ENCODE data around the gene VTI1A.
A peak's percentile ranks its signal among the peaks of the same experiment; 100 is the strongest.
"Not testable (repeated sequence)": the region's sequence is repeated elsewhere in the genome, so short reads cannot be mapped to it uniquely, and the experiment has no call there.

VTI1A gene

DNA sequence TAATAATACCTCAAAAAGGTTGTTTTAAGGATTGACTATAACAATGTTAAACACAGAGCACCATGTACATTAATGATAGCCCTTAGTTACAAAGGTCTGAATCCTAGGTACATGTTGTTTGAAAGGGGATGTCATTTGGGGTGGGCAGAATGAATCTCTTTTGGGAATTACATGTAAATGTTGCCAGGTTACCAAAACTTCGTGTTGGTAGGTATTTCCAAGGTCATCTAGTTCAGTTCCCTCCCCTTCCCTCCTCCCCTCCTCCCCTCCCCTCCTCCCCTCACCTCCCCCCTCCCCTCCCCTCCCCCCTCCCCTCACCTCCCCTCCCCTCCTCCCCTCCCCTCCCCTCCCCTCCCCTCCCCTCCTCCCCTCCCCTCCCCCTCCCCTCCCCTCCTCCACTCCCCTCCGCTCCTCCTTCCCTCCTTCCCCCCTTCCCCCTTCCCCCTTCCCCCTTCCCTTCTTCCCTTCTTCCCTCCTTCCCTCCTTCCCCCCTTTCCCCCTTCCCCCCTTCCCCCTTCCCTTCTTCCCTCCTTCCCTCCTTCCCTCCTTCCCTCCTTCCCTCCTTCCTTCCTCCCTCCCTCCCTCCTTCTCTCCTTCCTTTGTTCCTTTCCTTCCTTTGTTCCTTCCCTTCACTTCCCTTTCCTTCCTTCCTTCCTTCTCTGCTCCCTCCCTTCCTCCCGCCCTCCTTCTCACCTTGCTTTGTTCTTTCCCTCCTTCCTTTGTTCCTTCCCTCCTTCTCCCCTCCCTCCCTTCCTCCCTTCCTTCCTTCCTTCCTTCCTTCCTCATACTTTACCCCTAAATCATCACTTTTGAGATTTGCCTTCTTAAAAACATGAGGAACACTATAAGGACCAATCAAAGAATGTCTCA, 8.1 kb downstream of the VTI1A start:
- no peak for DNase-seq (ENCODE audit: low spot score)

DNA sequence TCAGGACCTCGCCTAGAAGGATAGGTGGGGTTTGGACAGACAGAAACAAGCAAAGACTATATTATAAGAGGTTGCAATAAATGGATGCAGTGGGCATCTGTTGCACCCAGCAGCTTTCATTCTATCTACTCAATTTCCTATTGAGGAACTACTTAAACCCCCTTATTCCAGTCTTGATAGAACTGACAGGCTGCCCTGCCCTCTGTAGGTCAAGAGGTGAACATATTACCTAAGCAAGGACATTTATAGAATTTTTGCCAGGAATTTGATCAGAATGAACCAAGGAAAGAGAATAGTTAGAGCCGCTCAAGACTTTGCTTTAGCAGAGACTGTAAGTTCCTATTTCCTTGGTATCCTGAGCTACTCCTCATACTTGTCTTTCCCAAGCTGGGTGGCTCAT, 9.5 kb downstream of the VTI1A start:
- DNase-seq (ENCODE audit: low spot score) = peak; percentile 20

DNA sequence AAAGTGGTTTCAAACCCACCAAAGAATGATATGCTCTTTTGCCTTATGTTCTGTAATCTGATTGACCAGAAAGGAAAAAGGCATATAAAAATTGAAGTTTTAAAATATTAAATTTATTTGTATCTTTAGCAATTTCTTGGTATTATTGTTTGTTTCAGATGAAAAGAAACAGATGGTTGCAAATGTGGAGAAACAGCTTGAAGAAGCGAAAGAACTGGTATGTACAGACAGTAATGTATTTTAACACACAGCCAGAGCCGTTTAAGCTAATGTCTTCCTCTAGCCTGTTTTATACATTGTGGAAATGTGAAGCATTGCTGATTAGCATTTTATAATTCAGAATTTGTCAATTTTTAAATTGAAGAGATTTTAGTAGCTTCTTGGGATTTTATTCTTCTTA, 13.4 kb downstream of the VTI1A start:
- no peak for DNase-seq (ENCODE audit: low spot score)

DNA sequence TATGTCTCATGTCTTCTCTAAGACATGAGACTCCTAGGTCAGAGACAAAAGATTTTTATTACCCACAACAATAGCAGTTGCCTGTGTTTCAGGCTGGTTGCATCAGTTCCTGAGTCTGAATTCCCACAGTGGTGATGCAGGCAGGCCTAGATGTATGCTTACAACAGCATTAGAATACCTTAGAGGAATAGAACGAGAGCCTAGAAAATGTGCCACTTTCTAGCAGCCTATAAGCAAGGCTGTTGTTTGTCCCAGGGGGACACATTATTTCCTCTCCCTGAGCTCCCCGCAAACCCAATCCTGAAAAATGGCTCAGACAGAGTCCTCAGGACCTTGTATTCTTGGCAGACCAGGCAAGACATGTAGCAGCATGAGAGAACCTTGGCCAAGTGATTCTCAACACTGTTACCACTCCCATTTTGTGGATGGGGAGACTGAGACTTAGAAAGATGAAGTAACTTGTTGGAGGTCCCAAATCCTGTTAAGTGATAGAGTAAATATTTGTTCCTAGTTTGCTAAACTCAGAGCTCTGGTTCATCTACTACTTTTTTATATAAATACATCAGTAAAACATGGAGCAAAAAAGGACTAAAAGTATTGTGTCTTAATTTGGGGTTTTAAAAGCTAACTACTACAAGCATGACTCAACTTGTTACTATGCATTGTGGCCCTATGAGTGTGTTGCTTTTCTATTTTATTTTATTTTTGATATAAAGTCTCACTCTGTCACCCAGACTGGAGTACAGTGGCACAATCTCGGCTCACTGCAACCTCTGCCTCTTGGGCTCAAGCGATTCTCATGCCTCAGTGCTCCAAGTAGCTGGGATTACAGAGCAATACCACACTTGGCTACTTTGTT, 14.2 kb downstream of the VTI1A start:
- DNase-seq (ENCODE audit: low spot score) = no peak

DNA sequence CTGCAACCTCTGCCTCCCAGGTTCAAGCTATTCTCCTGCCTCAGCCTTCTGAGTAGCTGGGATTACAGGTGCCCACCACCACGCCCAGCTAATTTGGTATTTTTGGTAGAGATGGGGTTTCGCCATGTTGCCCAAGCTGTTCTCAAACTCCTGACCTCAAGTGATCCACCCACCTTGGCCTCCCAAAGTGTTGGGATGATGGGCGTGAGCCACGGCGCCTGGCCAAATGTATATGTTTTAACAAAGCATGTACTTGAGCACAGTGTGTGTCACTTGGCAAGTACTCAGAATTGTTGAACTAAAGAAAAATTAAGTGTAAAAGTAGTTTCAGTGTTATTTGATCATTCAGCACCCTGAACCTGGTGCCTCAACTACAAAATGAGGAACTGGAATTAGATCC, 17.1 kb downstream of the VTI1A start:
- DNase-seq (ENCODE audit: low spot score) = not testable (repeated sequence)

DNA sequence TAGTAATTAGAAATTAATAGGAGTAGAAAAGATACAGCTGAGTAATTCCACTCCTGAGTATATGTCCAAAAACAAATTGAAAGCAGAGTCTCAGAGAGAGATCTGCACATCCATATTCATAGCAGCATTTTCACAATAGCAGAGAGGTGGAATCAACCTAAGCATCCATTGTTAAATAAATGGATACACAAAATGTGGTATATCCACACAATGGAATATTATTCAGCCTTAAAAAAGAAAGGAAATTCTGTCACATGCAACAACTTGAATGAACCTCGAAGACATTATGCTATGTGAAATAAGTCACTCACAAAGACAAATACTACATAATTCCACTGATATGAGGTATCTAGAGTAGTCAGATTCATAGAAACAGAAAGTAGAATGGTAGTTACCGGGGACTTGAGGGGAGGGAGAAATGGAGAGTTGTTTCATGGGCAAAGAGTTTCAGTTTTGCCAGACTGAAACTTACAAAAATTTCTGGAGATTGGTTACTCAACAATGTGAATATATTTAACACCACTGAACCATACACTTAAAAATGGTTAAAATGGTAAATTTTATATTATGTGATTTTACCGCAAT, 18.4 kb downstream of the VTI1A start:
- no peak for DNase-seq (ENCODE audit: low spot score)

DNA sequence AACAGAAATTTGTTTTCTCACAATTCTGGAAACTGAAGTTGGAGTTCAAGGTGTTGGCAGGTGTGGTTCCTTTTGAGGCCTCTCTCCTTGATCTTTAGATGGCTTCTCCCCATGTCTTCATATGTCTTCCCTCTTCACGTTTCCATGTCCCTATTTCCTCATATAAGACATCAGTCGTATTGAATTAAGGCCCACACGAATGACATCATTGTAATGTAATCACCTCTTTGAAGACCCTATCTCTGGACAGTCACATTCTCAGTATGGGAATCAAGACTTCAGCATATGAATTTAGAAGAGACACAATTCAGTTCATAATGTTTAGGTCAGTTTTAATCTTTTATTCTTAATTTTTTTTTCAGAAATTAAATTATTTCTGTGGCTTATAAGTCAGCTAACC, 19.8 kb downstream of the VTI1A start:
- no peak for DNase-seq (ENCODE audit: low spot score)

DNA sequence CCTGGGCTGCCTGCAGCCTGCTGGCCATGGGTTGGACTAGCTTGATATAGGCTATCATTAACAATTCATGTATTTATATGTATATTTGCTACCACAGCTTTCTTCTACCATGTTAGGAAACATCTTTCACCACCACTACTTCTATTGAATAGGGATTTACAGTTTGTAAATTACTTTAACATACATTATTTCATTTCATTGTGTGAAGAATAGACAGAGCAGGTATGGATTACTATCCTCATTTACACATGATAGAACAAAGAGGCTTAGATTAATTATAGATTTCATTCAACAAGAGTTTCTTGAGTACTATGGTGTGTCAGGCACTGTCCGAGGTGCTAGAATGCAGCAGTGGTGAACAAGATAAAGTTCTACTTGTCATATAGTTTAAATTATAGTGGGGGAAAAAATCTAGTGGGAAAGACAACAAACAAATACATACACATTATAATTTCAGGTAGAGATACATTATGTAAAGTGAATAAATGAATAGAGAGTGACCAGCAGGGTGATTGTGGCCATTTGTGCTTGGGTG, 20.6 kb downstream of the VTI1A start:
- DNase-seq (ENCODE audit: low spot score) = no peak

DNA sequence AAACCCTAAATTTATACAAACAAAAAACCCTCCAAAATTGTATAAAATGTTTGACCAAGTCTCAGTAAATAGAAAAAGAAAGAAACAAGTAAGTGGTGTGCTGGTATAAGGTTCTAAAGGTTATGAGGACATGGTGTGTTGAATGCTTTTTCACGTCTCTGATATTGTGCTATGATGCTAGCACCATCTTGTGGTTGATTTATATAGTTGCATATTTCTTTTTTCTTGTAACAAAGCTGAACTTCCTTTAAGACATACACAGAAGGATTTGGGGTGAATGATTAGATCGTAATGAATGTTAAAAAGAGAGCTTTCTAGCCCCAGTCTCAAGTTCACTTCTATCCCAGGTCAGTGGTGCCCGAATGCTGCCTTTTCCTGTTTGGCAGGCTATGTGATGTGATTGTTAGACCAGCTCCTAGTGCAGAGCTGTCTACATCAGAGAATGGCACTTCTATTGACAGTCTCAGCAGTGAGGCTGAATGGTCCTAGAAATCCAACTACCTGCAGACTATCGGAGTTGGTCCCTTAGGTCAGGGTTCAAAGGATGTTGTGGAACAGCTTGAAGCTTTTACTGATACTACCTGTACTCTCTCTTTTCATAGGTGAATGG, 25.0 kb downstream of the VTI1A start:
- DNase-seq (ENCODE audit: low spot score) = peak; percentile 40

DNA sequence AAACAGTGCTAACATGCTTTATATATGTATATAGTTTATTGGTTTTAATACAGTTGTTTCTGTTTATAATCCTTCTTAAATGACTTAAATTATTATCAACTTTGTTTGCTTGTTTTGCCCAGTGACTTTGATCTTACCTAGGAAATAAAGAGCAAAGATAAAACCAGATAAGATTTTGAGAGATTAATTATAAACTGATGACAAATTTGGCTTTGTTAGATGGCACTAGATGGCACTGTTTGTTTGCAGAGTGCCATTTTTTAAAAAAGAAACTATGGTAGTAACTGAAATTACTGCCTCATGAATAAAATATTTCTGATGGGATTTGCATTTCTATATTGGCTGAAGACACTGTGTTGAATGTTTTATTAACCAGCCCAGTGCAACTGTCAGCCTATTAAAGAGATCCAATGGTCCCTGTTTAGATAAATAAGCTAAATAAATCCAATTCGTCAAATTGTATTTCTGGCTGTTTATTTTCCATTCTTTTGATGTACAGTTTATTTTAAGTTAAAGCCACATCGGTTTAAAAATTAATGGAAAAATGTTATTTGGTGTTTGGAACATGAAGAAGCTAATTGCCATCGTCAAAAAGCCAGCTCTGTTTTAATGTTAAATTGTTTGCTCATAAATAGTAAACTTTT, 28.7 kb downstream of the VTI1A start:
- no peak for DNase-seq (ENCODE audit: low spot score)

DNA sequence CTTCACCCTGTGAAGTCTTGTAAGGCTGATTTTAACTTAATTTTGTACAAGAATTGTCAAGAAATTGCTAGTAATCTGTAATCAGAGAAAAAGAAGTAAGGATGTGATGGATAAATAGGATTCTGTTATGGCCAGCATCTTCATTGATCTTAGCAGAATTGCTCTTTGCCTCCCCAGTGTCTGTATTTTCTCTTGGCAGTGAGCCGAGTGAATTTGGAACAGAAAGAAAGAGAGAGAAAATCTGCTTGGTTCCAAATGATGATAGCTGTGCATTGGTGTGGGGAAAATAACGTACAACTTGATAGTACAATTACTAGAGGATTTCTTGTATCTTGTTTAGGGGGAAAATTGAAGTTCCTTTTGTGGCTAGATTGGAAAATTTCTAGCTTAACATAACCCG, 34.6 kb downstream of the VTI1A start:
- no peak for DNase-seq (ENCODE audit: low spot score)

DNA sequence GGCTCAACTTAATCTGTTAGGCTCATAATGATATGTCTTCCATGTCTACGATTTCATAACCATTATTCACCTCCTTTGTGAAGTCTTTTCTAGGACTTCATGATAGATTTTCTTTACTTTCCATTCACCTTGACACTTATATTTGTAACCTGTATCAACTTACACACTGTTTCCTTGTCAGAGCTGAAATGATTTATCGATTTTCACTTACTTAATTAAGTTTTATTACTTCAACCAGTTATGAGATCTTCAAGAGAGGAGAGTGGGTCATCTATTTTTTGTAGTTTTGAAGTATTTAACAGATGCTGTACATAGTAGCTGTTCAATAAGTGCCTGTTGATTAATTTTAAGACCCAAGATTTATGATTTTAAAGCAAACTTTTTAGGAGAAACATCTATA, 37.4 kb downstream of the VTI1A start:
- no peak for DNase-seq (ENCODE audit: low spot score)

DNA sequence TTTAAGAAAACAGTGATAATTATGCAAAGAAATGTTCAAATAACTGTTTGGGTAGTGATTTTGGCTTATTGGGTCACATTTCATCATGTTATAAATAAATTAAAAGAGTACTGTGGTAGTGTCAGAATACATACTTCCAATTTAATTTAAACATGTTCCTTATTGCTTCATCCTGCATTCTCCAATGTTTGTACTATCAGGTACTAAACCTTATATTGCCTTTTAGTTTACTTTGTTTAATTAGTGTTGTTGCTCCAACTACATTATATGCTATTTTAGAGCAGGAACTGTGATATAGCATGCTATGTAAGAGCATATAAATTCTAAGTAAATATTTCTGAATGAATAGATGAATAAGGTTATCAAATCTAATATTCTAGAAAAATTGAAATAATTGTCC, 40.9 kb downstream of the VTI1A start:
- no peak for DNase-seq (ENCODE audit: low spot score)

DNA sequence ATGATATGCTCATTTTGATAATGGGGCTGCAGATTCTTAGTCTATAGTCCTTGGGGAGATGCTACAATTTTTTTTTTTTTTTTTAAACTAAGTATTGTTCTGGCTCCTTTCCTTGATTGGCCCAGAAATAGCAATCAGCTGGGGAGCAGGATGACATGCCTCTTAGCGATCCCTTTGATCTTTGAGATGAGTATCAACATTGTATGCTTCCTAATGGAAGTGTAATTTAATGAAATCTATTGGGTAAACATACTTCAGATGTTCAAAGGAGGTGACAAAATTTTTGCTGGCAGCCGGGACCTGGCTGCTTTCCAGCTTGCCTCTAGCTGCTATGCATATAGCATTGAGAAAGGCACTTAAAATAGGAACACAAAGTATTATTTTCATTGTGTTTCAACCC, 43.5 kb downstream of the VTI1A start:
- peak; percentile 5 for DNase-seq (ENCODE audit: low spot score)

DNA sequence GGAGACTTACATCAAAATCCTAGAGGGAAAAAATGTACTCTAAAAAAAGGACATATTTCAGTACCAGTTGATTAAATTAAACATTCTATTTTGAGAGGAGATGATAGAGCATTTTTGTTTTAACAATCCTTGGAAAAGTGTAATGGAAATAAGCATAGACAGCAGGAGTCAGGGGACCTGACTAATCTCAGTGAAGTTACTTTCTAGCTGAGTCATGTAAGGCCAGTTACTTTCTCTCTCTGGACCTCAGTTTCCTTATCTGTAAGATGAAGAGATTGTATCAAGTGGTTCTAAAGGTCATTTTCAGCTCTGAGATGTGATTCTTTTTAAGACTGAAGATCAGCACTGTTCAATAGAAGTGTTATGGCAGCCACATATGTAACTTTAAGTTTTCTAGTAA, 44.1 kb downstream of the VTI1A start:
- no peak for DNase-seq (ENCODE audit: low spot score)

DNA sequence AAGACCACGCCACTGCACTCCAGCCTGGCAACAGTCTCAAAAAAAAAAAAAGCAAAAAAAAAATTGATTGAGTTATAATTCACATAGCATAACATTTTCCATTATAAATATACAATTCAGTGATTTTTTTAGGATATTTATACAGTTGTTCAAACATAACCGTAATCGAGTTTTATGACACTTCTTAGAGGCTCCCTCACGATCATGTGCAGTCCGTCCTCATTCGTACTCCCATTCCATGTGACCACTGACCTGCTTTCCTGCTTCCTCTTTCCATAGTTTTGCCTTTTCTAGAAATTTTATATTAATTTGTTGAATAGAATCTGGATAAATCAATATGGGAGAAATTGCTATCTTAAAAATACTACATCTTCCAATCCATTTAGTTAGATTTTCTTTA, 45.7 kb downstream of the VTI1A start:
- DNase-seq (ENCODE audit: low spot score) = no peak

DNA sequence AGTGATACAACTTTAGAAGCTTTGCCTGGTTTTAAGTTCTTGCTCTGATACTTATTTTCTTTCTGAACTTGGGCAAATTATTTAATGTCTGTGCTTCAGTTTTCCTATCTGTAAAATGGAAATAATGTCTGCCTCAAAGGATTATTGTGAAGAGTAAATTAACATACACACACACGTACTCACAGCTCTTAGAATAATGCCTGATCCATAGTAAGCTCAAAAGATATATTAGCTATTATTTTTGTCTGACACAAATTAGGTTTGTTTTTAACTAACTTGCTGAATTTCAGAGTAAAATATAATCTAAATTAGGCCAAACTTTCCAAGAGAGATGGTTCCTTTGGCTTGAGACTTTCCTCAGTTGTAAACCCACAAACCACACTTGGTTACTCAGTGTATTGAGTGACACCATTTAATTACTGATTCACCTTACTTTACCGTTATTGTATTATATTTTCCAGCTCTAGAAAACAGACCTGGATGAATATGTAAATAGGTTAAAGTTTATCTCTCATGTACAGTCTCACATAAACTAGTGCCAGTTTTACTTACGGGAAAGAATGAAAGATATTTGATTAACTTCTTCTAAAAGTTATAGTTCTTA, 50.4 kb downstream of the VTI1A start:
- DNase-seq (ENCODE audit: low spot score) = no peak

DNA sequence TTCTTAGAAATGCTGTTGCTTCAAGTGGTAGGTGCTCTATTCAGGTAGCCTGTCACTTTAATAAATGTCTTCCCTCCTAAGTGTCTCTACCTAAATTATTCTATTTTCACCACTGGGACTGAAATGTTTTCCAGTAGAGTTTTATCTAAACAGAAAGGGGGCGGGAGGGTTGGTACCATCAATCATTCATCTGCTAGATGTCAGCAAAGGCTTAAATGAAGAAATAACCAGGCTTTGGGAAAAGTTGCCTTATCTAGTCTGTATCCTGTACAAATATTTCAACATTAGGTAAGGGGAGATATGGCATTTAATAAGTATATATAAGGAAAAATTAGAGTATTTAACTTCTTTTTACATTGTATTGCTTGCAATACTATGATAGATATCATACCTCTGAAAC, 51.8 kb downstream of the VTI1A start:
- DNase-seq (ENCODE audit: low spot score) = no peak

DNA sequence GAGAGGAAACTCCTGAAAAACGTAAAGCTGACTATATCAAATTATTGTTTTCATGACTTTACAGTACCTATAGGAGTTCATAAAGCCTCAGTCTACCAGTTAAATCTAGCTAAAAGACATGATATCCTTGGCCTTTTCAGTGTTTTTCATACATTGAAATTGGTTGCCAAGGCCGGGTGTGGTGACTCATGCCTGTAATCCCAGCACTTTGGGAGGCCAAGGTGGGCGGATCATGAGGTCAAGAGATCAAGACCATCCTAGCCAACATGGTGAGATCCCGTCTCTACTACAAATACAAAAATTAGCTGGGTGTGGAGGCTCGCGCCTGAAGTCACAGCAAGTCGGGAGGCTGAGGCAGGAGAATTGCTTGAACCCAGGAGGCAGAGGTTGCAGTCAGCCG, 53.0 kb downstream of the VTI1A start:
- not testable (repeated sequence) for DNase-seq (ENCODE audit: low spot score)

DNA sequence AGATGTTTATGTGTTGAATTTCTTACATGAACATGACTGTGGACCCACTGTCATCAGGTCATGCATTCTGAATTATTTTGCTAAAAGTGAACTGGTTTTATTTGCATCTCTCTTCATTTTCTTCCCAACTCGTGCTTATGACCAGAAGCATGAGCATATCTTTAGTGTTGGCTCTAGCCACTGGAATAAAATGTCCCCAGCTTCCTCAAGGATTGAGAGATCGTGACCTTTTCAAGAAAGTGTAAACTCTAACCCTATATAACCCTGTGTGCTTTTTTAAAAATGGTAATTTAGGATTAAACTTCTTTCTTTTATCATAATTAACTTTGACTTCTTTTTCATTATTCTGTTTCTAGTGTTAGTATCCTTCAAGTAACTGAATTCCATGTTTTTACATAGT, 55.5 kb downstream of the VTI1A start:
- DNase-seq (ENCODE audit: low spot score) = no peak

DNA sequence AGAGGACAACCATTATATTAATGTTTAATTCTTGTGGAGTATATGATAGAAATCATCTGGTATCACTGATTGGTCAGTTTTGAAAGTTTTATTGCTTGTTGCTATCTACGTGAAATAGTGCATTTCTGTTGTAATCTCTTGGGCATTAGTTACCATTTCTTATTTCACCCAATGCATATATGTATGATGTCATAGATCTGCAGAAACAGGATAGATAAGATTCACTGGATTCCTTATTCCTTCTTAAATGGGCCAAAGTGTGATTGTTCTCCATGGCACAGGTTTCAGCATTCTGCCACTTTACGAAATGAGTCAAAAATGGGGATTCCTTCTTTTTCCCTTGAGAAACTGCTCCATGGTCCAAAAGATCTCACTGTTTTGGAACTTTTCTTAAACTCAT, 56.6 kb downstream of the VTI1A start:
- DNase-seq (ENCODE audit: low spot score) = no peak

Data from HuH-7 (cell line).